Measurements from ENCODE around the gene BNIP3.

The BNIP3 gene

DNA sequence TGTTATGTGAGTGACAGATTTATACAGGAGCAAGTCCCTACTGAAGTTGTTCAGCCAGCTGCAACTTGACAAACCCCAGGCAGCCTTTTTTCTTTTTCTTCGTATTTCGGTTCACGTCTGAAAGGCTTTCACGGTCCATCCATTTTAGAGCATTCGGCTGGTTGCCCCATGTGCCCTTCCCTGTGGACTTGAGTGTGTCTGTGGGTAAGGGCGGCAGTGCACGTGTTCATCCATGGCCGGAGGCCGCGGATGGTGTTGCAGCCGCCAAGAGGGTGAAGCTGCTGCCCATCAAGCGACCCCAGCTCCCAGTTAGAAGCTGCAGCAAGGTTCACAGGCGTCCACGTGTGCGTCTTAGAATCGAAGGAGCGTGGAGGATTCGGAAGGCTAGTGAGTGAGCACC, 45.0 kb downstream of the BNIP3 start:
- Histone ChIP-seq H3K27me3 (ENCODE audit: insufficient read depth, low read length) (no peaks in the 10 kb centered on the region), H3K9ac (ENCODE audit: low read length) (no peak overlapping the region), H4K8ac (ENCODE audit: low read depth, low read length) (no peak overlapping the region), H3K36me3 (ENCODE audit: control insufficient read depth in 1 of 2, insufficient read depth in 2 of 2, low read length in 2 of 2) (peaks cover 46 to 47% of the 10 kb centered on the region in 2 experiments), H3K79me1 (ENCODE audit: low read length) (no peaks in the 10 kb centered on the region), H3K27ac (ENCODE audit: low read depth, low read length) (no peak overlapping the region), H3K9me3 (ENCODE audit: insufficient read depth, low read depth, low read length) (peaks cover 4% of the 10 kb centered on the region), H2BK120ac (ENCODE audit: insufficient read depth, low read length, poor library complexity) (no peak overlapping the region), H2AK5ac (ENCODE audit: low read length) (no peak overlapping the region), H2BK5ac (ENCODE audit: low read depth, low read length, poor library complexity) (no peak overlapping the region), H3K14ac (ENCODE audit: low read length) (no peak overlapping the region), H3K4me3 (ENCODE audit: low read depth, low read length) (no peak overlapping the region), H2BK12ac (ENCODE audit: low read length) (no peak overlapping the region), H3K4me1 (ENCODE audit: control insufficient read depth in 1 of 2, insufficient read depth in 2 of 2, low read length in 2 of 2) (peaks cover 0 to 4% of the 10 kb centered on the region in 2 experiments), H3K79me2 (ENCODE audit: control insufficient read depth, insufficient read depth, low read length, poor library complexity) (peaks cover 6% of the 10 kb centered on the region), H3K4me2 (ENCODE audit: low read length) (no peak overlapping the region), H4K12ac (ENCODE audit: low read depth, low read length) (no peak overlapping the region), H3K23ac (ENCODE audit: low read length) (no peak overlapping the region), H2AFZ (ENCODE audit: insufficient read depth, low read length, poor library complexity) (no peak overlapping the region), H4K91ac (ENCODE audit: low read depth, low read length) (no peak overlapping the region), H3K18ac (ENCODE audit: low read length) (no peak overlapping the region), H3K4ac (ENCODE audit: low read depth, low read length) (no peak overlapping the region)
- DNase-seq: no peak
- no CpG with 5 or more reads among the region's 18 CpGs for WGBS (ENCODE audit: extremely low coverage, insufficient coverage, insufficient read length)

GRCh38 chr10:131936294-131936693, 45.4 kb downstream of the BNIP3 start:
- Histone ChIP-seq H4K12ac (ENCODE audit: low read depth, low read length) (no peak overlapping the region), H3K79me1 (ENCODE audit: low read length) (no peaks in the 10 kb centered on the region), H3K36me3 (ENCODE audit: control insufficient read depth in 1 of 2, insufficient read depth in 2 of 2, low read length in 2 of 2) (peaks cover 41 to 44% of the 10 kb centered on the region in 2 experiments), H3K27ac (ENCODE audit: low read depth, low read length) (no peak overlapping the region), H3K14ac (ENCODE audit: low read length) (no peak overlapping the region), H3K23ac (ENCODE audit: low read length) (no peak overlapping the region), H3K9me3 (ENCODE audit: insufficient read depth, low read depth, low read length) (peaks cover 4% of the 10 kb centered on the region), H2BK120ac (ENCODE audit: insufficient read depth, low read length, poor library complexity) (no peak overlapping the region), H3K79me2 (ENCODE audit: control insufficient read depth, insufficient read depth, low read length, poor library complexity) (peaks cover 8% of the 10 kb centered on the region), H3K4me3 (ENCODE audit: low read depth, low read length) (no peak overlapping the region), H4K8ac (ENCODE audit: low read depth, low read length) (no peak overlapping the region), H3K4ac (ENCODE audit: low read depth, low read length) (no peak overlapping the region), H3K4me2 (ENCODE audit: low read length) (no peak overlapping the region), H3K27me3 (ENCODE audit: insufficient read depth, low read length) (no peaks in the 10 kb centered on the region), H2BK12ac (ENCODE audit: low read length) (no peak overlapping the region), H2AK5ac (ENCODE audit: low read length) (no peak overlapping the region), H3K9ac (ENCODE audit: low read length) (no peak overlapping the region), H2AFZ (ENCODE audit: insufficient read depth, low read length, poor library complexity) (no peak overlapping the region), H4K91ac (ENCODE audit: low read depth, low read length) (no peak overlapping the region), H3K4me1 (ENCODE audit: control insufficient read depth in 1 of 2, insufficient read depth in 2 of 2, low read length in 2 of 2) (peaks cover 0 to 4% of the 10 kb centered on the region in 2 experiments), H2BK5ac (ENCODE audit: low read depth, low read length, poor library complexity) (no peak overlapping the region), H3K18ac (ENCODE audit: low read length) (no peak overlapping the region)
- peak in 1 of 2 donors; percentile 52 for DNase-seq
- WGBS (ENCODE audit: extremely low coverage, insufficient coverage, insufficient read length): no CpG with 5 or more reads among the region's 9 CpGs

DNA sequence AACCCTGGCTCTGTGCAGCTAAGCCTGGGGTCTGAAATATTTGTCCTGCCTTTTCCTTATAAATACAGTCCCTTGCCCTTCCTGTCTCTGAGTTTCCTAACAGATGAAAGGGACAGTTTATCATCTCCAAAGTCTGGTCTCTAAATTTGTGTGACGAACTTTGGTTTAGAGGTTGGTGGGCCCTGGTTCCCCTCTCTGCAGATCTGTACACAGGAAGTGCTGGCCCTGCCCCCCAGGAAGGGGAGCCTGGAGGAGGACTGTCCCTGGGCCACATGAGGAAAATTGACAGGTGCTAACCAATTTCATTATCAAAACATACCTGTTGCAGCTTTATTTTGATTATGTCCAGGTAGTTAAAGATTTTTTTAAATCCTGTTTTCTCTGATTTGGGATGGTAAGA, 46.5 kb downstream of the BNIP3 start:
- H4K91ac ChIP-seq (ENCODE audit: low read depth, low read length): no peak overlapping the region
- H3K14ac ChIP-seq (ENCODE audit: low read length): no peak overlapping the region
- H3K4ac ChIP-seq (ENCODE audit: low read depth, low read length): no peak overlapping the region
- no CpG with 5 or more reads among the region's 1 CpG for WGBS (ENCODE audit: extremely low coverage, insufficient coverage, insufficient read length)
- H3K36me3 ChIP-seq (ENCODE audit: control insufficient read depth in 1 of 2, insufficient read depth in 2 of 2, low read length in 2 of 2): peaks cover 33 to 37% of the 10 kb centered on the region in 2 experiments
- H2AK5ac ChIP-seq (ENCODE audit: low read length): no peak overlapping the region
- no peak overlapping the region for H4K12ac ChIP-seq (ENCODE audit: low read depth, low read length)
- H2BK120ac ChIP-seq (ENCODE audit: insufficient read depth, low read length, poor library complexity): no peak overlapping the region
- H3K9ac ChIP-seq (ENCODE audit: low read length): no peak overlapping the region
- H2BK12ac ChIP-seq (ENCODE audit: low read length): no peak overlapping the region
- H3K9me3 ChIP-seq (ENCODE audit: insufficient read depth, low read depth, low read length): peaks cover 4% of the 10 kb centered on the region
- no peak overlapping the region for H3K18ac ChIP-seq (ENCODE audit: low read length)
- H2AFZ ChIP-seq (ENCODE audit: insufficient read depth, low read length, poor library complexity): no peak overlapping the region
- H3K27me3 ChIP-seq (ENCODE audit: insufficient read depth, low read length): no peaks in the 10 kb centered on the region
- peaks cover 13% of the 10 kb centered on the region for H3K79me2 ChIP-seq (ENCODE audit: control insufficient read depth, insufficient read depth, low read length, poor library complexity)
- no peak overlapping the region for H2BK5ac ChIP-seq (ENCODE audit: low read depth, low read length, poor library complexity)
- no peak overlapping the region for H3K27ac ChIP-seq (ENCODE audit: low read depth, low read length)
- peaks cover 3 to 4% of the 10 kb centered on the region in 2 experiments for H3K4me1 ChIP-seq (ENCODE audit: control insufficient read depth in 1 of 2, insufficient read depth in 2 of 2, low read length in 2 of 2)
- no peaks in the 10 kb centered on the region for H3K79me1 ChIP-seq (ENCODE audit: low read length)
- H3K4me3 ChIP-seq (ENCODE audit: low read depth, low read length): no peak overlapping the region
- H3K23ac ChIP-seq (ENCODE audit: low read length): no peak overlapping the region
- H3K4me2 ChIP-seq (ENCODE audit: low read length): no peak overlapping the region
- DNase-seq: no peak
- no peak overlapping the region for H4K8ac ChIP-seq (ENCODE audit: low read depth, low read length)

GRCh38 chr10:131934769-131935168, 47.0 kb downstream of the BNIP3 start:
- no peak overlapping the region for H4K12ac ChIP-seq (ENCODE audit: low read depth, low read length)
- H3K14ac ChIP-seq (ENCODE audit: low read length): no peak overlapping the region
- no peak for DNase-seq
- H3K4me3 ChIP-seq (ENCODE audit: low read depth, low read length): no peak overlapping the region
- H2BK12ac ChIP-seq (ENCODE audit: low read length): no peak overlapping the region
- H3K18ac ChIP-seq (ENCODE audit: low read length): no peak overlapping the region
- peaks cover 4% of the 10 kb centered on the region for H3K9me3 ChIP-seq (ENCODE audit: insufficient read depth, low read depth, low read length)
- no peak overlapping the region for H3K4ac ChIP-seq (ENCODE audit: low read depth, low read length)
- H2AFZ ChIP-seq (ENCODE audit: insufficient read depth, low read length, poor library complexity): no peak overlapping the region
- no peak overlapping the region for H4K91ac ChIP-seq (ENCODE audit: low read depth, low read length)
- peaks cover 33 to 37% of the 10 kb centered on the region in 2 experiments for H3K36me3 ChIP-seq (ENCODE audit: control insufficient read depth in 1 of 2, insufficient read depth in 2 of 2, low read length in 2 of 2)
- H3K27ac ChIP-seq (ENCODE audit: low read depth, low read length): no peak overlapping the region
- H3K23ac ChIP-seq (ENCODE audit: low read length): no peak overlapping the region
- H4K8ac ChIP-seq (ENCODE audit: low read depth, low read length): no peak overlapping the region
- no peaks in the 10 kb centered on the region for H3K27me3 ChIP-seq (ENCODE audit: insufficient read depth, low read length)
- peaks cover 13% of the 10 kb centered on the region for H3K79me2 ChIP-seq (ENCODE audit: control insufficient read depth, insufficient read depth, low read length, poor library complexity)
- no peaks in the 10 kb centered on the region for H3K79me1 ChIP-seq (ENCODE audit: low read length)
- no peak overlapping the region for H2BK120ac ChIP-seq (ENCODE audit: insufficient read depth, low read length, poor library complexity)
- no peak overlapping the region for H2AK5ac ChIP-seq (ENCODE audit: low read length)
- peaks cover 3 to 4% of the 10 kb centered on the region in 2 experiments for H3K4me1 ChIP-seq (ENCODE audit: control insufficient read depth in 1 of 2, insufficient read depth in 2 of 2, low read length in 2 of 2)
- no peak overlapping the region for H3K4me2 ChIP-seq (ENCODE audit: low read length)
- H3K9ac ChIP-seq (ENCODE audit: low read length): no peak overlapping the region
- H2BK5ac ChIP-seq (ENCODE audit: low read depth, low read length, poor library complexity): no peak overlapping the region
- no CpG with 5 or more reads among the region's 8 CpGs for WGBS (ENCODE audit: extremely low coverage, insufficient coverage, insufficient read length)
